Measurements from ENCODE around the gene SLC46A1. TPM values are rescaled to one million over a fixed set of nuclear protein-coding genes. Genes with fewer than 3 reads are reported as not detected.

Gene SLC46A1
- total RNA-seq, 4 donors from 2014 or later: 2.5 to 92.6 (median 15.5) TPM

DNA sequence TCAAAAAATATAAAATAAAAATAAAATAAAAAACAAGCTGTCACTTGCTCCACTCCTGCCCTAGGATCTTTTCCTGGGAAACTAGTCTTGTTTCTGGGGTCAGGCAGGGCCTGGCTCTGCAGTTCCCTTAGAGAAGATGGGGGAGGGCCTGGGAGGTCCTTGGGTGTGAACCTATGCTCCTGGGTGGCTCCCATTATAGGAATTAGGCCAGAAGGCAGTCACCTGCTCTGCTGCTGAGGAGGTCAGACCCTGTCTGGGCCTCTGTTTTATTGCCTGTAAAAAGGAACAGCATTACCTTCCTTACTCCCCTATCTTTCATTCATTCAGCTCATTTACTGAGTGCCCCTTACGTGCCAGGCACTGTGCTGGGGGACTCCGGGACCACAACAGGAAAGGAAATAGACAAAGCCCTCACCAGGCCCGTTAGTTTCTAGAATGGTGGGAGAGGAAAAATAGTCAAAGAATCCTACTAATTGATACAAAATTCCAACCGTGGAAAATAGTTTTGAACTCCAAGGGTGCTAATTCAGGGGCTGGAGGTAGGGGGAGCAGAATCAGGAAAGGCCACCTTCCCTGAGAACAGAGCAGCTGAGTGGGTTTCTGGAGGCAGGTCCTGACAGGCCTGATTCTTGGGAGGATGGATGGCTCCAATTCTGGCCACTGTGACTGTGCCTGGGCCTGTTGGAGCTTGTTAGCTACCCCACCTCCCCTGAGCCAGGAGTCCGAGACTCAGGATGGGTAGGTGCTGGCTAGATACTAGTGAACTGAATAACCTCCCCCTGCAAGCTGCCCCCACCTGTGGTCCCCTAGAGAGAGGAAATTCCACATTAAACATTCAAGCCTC is 1.3 kb upstream of the SLC46A1 start:
- Histone ChIP-seq H3K4me3 (no peak overlapping the region), H3K4me1 (peaks cover 0 to 18% (median 2%) of the 10 kb centered on the region in 4 donors), H3K27me3 (no peaks in the 10 kb centered on the region), H3K36me3 (no peaks in the 10 kb centered on the region), H3K27ac (no peak overlapping the region), H3K9me3 (no peaks in the 10 kb centered on the region)
- no peak for DNase-seq
- no peak for TF ChIP-seq POLR2A (IDR thresholded peaks at IDR 0.05)
- TF ChIP-seq, protein P1, sequence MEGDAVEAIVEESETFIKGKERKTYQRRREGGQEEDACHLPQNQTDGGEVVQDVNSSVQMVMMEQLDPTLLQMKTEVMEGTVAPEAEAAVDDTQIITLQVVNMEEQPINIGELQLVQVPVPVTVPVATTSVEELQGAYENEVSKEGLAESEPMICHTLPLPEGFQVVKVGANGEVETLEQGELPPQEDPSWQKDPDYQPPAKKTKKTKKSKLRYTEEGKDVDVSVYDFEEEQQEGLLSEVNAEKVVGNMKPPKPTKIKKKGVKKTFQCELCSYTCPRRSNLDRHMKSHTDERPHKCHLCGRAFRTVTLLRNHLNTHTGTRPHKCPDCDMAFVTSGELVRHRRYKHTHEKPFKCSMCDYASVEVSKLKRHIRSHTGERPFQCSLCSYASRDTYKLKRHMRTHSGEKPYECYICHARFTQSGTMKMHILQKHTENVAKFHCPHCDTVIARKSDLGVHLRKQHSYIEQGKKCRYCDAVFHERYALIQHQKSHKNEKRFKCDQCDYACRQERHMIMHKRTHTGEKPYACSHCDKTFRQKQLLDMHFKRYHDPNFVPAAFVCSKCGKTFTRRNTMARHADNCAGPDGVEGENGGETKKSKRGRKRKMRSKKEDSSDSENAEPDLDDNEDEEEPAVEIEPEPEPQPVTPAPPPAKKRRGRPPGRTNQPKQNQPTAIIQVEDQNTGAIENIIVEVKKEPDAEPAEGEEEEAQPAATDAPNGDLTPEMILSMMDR (IDR thresholded peaks at IDR 0.05): no peak

DNA sequence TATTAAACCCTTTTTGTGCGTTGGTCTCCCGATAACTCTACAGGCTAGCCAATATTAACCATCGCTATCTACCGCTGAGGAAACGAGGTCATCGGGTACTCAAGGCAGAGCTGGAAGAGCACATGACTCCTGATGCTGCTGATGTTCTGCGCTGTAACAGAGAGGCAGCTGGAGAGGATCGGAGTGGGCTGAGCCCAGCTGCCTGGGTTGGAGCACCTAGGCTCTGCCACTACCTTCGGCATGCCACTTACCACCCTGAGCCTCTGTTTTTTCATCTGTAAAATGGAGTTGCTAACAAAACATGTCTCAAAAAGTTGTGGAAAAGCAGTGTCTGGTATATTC is 432 bp upstream of the SLC46A1 start:
- peak overlapping the region in 1 of 4 donors; percentile 48 for H3K27ac ChIP-seq
- no peak for DNase-seq
- TF ChIP-seq, protein P1 (IDR thresholded peaks at IDR 0.05): no peak
- no peak for TF ChIP-seq POLR2A (IDR thresholded peaks at IDR 0.05)
- H3K4me1 ChIP-seq: peaks cover 0 to 18% (median 2%) of the 10 kb centered on the region in 4 donors
- no peaks in the 10 kb centered on the region for H3K27me3 ChIP-seq
- H3K9me3 ChIP-seq: no peaks in the 10 kb centered on the region
- H3K36me3 ChIP-seq: no peaks in the 10 kb centered on the region
- H3K4me3 ChIP-seq: peak overlapping the region; percentile 45 to 93 (median 70)

DNA sequence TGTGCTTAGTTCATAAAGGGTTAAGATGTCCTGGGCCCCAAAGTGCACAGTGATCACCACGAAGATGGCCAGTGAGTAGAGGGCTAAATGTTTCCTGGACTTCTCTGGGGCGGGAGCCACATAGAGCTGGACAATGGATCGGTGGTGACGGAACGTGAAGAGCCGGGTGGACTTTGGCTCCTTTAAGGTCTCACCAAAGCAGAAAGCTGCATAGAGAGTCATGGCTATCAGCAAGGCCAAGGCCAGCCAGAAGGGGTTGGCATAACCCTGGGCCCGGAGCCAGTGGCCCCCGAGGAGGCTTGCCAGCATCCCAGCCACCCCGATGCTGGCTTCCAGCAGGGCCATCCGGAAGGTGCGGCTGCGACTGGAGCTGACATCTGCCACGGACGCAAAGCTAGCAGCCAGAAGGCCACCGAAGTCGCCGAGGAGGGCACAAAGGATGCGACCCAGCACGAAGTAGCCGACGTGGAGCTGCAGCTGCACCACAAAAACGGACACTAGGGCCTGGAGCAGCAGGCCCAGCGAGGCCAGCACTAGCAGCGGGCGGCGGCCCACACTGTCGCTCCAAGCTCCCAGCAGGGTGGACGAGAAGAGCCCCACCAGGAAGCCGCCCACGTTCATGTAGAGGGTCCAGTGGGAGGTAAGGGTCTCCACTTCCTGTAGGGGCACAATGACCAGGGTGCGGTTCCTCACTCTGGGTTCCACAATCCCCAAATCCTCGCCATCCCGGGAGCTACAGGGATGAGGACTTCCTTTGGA is 1.0 kb downstream of the SLC46A1 start:
- no peaks in the 10 kb centered on the region for H3K27me3 ChIP-seq
- no peaks in the 10 kb centered on the region for H3K9me3 ChIP-seq
- no peak for TF ChIP-seq POLR2A (IDR thresholded peaks at IDR 0.05)
- TF ChIP-seq, protein P1 (IDR thresholded peaks at IDR 0.05): no peak
- peak overlapping the region; percentile 45 to 93 (median 70) for H3K4me3 ChIP-seq
- DNase-seq: peak in 2 of 3 donors; percentile 55 to 57
- peak overlapping the region in 2 of 4 donors; percentile 25 to 79 for H3K27ac ChIP-seq
- H3K4me1 ChIP-seq: peaks cover 0 to 18% (median 2%) of the 10 kb centered on the region in 4 donors
- H3K36me3 ChIP-seq: no peaks in the 10 kb centered on the region

DNA sequence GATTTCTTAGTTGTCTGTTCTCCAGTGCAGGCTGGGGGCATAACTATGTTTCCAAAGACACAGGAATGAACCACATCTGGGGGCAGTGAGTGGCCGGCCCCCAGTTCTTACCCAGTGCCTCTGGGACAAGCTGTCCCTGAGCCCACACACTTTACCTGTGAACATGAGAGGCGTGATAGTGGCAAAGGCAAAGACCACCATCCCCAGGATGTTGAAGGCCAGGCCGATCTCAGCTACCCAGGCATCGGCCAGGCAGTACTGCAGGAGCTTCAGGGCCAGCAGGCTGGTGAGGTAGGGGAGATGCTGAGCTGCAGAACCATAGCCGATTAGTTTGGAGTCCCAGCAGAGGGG is 1.6 kb downstream of the SLC46A1 start:
- no peaks in the 10 kb centered on the region for H3K36me3 ChIP-seq
- H3K27ac ChIP-seq: peak overlapping the region in 1 of 4 donors; percentile 25
- no peak for DNase-seq
- peaks cover 0 to 18% (median 2%) of the 10 kb centered on the region in 4 donors for H3K4me1 ChIP-seq
- H3K9me3 ChIP-seq: no peaks in the 10 kb centered on the region
- peak overlapping the region in 1 of 4 donors; percentile 69 for H3K4me3 ChIP-seq
- no peaks in the 10 kb centered on the region for H3K27me3 ChIP-seq
- no peak for TF ChIP-seq POLR2A (IDR thresholded peaks at IDR 0.05)
- TF ChIP-seq, protein P1 (IDR thresholded peaks at IDR 0.05): no peak

DNA sequence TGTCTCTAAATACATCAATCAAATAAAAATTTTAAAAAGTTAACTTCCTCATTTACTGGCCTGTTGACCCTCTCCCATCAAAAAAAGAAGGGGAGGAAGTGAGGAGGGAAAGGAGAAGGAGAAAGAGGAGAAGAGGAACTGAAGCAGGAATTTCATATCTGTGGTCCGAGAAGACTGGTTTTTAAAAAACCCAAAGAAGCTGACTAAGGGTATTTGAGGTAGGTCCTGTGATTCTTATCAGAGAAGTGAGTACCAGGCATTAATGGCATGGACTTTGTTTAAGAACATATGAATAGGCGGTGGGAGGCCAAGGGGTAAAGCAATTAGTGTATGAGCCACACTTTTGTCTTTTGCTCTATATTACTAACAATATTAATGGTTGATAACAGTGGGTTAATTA is 2.0 kb downstream of the SLC46A1 start:
- Histone ChIP-seq H3K4me3 (no peak overlapping the region), H3K4me1 (peaks cover 0 to 18% (median 2%) of the 10 kb centered on the region in 4 donors), H3K36me3 (no peaks in the 10 kb centered on the region), H3K27me3 (no peaks in the 10 kb centered on the region), H3K27ac (peak overlapping the region in 1 of 4 donors; percentile 25), H3K9me3 (no peaks in the 10 kb centered on the region)
- DNase-seq: no peak
- TF ChIP-seq, protein P1 (IDR thresholded peaks at IDR 0.05): no peak
- no peak for TF ChIP-seq POLR2A (IDR thresholded peaks at IDR 0.05)

Measured in Peyer's patch (tissue), 4 donors.